HG02884 (cell line): ENCODE results near the gene PCYOX1L.

ENCODE experiments used
- ATAC-seq: cut with Tn5 transposase; IDR thresholded peaks from one replicate; pipeline ENCODE4 v1.9.1; 2021; ENCODE audit warnings: mild to moderate bottlenecking, moderate library complexity; ENCODE audit not compliant: unreplicated experiment

The PCYOX1L gene

DNA sequence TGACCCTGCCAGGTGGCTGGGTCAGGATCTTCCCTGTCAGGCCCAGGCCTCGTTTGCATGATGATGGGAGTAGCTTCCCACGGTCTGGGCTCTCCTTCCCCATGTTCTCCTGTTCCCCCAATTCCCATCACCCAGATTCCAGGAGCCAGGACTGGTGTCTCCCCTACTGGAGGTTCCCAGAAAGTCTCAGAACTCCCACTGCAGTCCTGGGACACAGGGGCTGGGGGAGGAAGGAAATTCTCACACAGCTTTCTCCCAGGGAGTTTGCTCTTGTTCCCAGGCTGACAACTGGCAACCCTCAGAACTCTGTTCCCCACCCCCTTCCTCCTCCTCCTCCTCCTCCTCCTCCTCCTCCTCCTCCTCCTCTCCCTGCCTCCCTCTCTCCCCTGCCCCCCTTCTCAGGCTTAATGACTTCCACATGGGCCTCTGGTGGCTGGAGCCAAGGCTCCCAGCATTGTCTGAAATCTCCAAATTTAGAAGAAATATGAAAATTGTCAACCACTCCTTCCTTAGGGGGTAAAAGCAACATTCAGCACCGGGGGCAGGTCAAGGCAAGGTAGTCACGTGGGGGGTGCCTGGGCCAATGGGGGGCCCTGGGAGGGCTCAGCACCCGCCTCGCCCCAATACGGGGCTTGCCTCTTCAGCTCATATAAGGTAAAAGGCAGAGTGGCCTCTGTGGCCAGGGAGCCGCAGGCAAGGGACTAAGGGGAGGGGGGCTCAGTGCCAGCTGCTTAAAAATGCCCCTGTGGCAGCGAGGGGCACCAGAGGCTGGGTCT lies 48.5 kb downstream of the PCYOX1L start:
- no peak for ATAC-seq

DNA sequence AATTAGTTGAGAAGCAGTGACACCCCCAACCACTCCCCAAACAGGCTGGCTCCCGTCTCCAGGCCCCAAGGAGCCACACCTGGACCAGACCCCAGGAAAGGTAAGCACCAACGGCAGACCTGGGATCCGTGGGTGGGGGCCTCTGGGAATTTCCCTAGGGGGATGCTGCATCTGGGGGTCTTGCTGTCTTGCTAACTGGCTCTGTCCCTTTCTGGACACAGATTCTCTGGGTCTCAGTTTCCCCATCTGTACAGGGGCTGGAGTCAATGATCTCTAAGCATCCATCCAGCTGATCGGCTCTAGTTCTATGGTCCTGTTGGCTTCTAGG lies 49.1 kb downstream of the PCYOX1L start:
- ATAC-seq = no peak

DNA sequence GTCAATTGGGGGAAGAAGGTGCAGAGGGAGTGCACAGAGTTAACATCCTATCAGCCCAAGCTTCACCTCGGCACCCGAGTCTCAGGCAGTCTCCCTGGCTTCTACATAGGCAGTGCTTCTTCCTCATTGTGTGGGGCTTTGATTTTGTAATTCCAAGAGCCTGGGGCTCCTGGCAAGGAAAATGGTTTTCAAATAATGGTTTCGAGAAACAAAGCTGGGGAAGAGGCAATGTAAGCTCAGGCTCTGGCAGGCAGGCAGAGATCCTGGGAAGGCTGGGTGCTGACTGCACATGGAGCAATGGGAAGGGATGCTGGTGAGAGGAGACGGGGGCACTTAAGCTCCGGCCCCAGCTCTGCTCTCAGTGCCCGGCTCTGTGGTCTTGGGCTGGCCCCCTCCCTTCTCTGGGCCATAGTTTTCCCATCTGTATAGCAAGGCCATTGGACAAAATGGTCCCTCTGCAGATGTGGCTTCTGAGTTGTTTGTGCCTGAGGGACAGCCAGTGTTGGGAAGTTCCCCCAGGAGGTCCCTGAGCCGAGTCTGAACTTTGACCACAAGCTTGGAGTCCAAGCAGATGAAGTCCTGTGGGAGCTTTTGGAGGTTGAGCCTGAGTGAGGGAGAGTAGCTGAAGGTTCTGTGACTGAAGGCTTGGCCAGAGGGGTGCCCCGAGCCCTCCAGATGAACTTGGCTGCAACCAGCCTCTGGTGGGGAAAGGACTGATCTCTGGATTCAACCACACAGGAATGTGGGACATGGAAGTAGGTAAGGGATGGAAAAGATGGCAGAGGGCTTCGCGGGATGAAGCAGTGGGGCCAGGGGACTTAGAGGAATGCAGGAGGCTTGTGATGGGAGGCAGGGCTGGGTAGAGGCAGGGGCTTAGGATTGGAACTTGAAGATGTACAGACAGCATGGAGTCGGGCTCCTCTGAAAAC lies 49.7 kb downstream of the PCYOX1L start:
- ATAC-seq = no peak

DNA sequence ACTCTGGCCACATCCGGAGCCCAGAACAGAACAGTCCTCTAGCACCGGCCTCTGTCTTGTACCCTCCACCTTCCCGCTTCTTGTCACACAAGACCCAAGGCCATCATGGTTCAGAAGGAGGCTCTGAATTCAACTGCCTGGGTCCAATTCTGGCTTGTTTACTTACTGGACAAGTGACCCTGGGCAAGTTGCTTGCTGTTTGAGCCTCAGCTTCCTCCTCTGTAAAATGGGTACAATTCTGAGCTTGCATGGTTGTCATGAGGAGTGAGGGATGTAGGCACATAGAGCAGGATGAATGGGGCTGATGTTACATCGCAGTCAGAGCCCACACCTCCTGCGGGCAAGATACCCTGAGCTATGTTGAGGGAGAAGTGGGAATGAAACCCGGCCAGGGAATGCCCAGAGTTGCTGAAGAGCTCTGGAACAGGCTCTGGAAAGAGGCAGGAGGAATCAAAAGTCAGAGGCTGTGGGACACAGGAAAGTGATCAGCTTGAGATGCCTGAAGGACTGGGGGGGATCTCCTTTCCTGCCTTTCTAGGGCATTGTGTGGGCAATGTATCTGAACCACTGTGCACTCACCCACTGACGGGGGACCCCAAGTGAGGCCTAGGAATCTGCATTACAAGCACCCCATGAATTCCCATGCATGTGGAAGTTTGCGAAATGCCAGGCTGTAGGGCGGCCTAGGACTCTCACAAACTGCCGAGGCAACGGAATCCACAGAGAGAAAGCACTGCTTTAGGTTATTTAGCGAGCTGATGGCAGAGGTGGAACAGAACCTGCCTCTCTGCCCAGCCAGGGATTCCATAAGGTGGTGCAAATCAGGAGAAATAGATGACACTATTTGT lies 50.6 kb downstream of the PCYOX1L start:
- ATAC-seq = no peak

DNA sequence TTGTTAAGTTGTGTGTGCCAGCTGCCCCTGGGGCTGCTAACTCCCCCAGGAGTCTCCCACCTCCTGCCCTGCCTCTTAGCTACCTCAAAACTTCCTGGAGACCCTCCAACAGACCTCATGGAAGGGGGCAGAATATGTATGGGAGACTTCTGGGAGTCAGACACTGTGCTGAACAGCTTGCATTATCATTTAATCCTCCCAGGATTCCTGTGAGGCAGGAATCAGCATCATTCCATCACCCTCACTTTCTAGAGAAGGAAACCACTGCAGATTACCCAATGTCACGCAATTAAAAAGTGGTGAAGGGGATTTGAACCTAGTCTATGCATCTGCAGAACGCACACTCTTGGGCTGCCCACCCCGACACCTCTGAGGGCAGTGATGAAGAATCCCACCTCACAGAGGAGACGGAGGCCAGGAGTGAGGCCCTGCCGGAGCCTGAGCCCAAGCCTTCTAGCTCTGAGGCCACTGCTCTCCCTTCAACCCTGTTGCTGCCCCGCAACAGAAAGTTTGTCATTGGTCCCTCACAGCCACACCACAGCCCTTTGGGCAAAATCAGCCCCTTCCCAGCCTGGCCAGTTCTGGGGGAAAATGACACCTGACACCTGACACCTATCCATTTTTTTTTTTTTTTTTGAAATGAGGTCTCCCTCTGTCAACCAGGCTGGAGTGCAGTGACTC lies 51.6 kb downstream of the PCYOX1L start:
- no peak for ATAC-seq

DNA sequence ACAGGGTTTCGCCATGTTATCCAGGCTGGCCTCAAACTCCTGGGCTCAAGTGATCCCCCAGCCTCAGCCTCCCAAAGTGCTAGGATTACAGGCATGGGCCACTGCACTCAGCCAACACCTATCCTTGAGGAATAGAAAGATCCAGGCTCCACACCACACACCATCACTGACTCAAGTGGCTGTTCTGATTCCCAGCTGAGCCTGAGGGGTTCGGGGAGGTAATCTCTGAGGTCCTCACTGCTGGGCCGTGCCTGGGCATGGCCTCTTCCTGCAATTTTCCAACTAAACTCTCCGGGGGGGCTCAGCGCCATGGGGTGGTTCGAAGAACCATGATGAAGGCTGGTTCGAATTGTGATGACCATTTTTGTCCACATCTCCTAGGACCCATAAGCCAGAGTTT lies 52.2 kb downstream of the PCYOX1L start:
- ATAC-seq = no peak

DNA sequence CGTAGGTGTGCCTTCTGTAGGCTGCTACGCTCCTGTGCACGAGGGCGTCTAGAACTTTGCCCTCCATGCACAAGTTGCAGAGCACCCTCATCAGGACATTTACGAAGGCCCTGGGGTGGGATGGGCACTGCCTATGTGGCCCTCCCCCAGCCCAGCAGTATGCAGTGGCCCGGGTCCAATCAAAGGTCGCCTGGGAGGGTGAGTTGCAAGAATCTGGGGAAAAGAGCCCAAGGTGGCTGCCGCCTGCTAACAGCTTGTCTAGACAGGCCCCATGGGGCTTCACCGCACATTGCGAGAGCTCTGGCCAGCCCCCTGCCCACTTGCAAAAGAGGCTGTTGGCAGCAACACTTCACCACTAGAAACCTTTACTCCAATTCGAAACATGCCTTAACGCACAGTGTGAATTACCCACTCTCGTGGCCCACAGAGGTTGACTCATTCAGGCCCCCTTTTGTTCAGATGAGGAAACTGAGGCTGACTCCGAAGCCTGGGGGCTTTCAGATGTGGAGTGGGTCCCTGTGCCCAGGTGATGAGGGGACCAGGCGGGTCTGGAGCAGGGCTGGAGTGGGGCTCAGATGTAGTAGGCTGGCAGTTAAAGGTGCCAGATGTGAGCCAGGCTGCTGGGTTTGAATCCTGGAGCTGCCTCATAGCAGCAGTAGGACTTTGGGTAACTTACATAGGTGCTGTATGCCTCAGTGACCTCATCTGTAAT lies 53.0 kb downstream of the PCYOX1L start:
- no peak for ATAC-seq

DNA sequence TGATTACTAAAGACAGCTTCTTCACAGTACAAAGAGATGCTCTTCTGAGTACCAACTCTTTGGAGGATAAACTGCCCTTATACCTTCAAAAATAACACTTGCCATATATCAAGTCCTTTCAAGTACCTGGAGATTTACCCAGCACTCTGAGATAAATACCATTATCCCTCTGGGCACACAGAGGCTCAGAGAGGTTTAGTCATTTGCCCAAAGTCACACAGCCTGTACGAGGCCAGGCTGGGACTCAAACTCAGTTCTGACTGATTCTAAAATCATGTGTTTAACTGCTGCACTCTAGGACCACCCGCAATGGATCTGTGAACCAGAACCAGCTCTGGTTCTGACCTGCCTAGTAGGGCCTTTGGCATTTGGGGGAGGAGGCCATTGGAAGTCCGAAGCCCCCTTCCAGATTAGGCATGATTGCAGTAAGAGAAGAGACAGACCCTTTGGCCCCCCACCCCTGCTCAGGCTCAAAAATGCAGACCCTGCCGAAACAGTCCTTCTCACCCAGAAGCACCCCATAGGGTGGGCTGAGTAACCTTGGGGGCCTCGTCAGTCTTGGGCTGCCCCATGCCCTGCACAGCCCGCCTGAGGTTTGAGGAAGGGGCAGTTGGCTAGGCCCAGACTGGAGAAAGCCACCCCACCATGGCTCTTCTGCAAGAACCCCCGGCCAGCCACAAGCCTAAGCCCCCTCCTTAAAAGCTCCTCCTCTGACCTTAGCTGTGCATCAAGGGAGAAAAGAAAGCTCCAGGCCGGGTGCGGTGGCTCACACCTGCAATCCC lies 54.1 kb downstream of the PCYOX1L start:
- no peak for ATAC-seq

DNA sequence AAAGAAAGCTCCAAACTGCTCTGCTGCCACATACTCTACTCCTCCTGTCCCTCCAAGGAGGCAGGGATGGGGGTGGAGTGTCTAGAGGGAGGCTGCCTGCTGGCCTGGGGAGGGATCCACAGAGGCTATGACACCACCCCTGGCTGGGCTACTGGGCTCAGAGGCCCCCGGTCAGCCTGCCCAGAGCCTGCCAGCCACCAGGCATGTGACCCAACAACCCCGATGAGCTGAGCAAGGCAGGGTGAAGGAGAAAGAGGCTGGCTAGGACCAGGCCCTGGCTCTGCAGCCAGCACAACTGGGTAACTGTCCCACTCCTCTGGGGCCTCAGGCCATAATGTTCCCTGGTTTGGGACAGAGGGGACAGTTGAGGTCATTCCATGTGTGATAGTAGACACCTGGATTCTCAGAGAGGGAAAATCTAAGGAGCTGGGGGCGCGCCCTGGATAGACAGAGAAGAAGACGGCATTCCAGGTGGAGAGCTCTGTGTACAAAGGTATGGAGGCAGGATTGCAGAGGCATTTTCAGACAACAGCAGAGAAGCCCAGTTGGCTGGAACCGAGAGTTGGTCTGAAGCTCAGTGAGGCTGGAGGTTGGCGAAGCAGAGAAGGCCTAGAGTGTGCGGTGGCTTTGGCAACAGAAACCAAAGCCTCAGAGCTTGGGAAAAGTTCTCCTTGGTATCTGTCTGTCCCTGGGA lies 55.1 kb downstream of the PCYOX1L start:
- ATAC-seq = no peak

DNA sequence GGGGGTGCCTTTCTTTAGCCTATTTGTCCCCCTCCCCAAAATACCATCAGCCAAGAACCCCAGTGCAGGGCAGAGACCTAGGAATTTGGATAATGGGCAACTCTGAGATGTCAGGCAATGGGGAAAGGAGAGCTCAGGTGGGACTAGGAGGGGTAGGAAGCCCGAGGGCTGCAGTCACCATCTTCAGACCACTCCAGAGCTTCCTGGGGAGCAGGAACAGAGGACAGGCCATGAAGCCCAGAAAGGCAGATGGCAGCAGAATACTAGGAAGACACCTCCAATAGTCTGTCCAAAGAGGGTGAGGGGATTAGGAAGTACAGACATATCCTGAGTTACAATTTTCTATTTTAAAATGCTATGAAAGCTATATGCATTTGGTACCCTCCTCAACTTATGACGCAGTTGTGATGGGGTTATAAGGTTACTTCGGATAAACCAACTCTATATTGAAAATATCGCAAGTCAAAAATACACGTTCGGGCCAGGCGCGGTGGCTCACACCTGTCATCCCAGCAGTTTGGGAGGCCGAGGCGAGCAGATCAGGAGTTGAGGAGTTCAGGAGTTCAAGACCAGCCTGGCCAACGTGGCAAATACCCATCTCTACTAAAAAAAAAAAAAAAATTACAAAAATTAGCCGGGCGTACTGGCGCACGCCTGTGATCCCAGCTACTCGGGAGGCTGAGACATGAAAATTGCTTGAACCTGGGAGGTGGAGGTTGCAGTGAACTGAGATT lies 55.8 kb downstream of the PCYOX1L start:
- ATAC-seq = no peak

DNA sequence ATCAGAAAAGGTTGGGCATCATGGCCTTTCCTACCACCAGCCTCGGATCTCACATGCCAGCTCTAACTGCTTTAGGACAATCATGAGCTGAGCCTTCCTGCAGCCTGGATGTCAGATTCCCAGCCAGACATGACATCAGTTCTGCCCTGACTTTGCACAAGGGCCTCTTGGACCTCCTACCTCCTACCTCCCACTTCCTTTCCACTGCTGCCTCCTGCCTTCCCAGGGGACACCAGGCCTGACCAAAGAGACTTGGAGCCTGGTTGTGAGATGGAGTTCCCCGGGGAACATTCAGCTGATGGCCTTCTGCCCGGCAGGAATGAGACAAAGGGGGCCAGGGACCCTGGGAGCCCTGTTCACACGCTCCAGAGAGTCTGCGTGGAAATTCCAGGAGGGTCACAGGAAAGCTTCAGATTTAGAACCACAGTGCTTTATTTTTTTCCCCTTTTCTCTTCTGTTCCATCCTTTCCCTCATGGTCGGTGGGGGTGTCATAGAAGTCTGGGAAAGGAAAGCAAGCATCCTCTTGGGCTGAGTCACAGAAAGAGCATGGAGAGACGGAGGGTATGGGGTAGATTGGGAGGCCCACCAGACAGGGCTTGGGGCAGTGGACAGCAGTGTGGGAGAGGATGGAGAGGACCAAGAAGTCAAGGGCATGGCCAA lies 56.7 kb downstream of the PCYOX1L start:
- ATAC-seq = no peak

DNA sequence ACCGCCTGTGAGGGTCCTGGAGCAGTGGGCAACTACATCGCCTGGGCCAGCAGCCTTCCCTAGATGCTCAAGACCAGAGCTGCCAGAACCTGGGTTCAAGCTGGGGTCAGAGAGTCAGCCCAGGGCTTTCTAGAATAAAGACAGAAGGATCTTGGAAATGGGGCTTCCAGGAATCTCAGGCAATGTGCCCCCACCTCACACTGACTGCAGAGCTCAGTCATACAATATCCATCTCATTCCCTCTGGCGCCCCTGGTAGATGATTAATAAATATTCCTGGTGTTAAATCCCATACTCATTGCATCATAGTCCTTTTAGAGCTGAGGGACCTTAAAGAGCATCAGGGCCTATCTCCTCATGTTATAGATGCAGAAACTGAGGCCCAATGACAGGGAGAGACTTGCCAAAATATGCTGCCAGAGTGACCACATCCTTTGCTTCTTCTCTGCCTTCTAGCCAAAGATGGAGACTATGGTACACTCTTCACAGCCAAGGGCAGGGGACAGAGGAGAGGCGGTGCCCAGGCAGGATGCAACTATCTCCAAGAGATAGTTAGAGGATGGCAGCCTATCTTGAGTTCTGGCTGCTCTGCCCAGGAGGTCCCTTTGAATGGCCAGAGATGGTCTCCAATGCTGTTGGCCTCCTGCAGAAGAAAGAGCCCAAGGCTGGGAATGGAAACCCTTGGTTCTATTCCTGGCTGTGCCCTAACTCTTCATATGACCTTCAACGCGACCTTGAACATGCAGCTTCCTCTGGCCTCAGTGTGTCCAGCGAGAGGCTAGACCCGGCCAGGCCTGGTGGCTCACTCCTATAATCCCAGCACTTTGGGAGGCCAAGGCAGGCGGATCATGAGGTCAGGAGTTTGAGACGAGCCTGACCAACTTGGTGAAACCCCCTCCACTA lies 57.5 kb downstream of the PCYOX1L start:
- ATAC-seq = no peak

DNA sequence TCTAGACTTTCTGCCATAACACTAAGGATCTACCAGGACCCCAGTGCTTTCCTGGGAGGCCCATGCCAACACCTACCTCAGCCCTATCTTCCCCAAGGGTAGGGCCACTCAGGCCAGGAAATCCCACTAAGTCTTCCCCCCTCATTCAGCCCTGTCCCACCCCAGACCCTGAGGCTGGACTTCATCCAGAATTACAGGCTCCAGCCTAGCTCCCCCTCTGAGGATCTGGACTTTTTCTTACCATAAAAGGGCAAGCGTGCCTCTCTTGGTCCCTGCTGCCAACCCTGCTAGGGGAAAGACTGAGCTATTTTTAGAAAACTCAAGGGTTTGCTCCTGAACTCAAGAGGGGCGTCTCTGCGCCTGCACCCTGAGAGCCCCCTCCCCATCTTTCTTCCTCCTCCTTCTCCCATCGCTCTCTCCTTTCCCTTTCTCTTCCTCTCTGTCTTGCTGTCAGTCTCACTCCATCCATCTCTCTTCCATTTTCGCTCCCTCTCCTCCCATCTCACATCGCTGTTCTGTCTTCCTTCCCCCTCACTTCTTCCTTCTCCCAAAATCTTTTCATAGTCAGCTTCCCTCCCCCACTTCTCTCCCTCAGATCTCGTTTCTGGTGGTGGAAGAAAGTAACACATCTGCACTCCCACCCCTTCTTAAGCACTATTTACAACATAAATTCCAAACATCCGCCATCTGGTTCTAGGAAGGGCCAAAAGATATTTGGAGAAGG lies 59.3 kb downstream of the PCYOX1L start:
- ATAC-seq = no peak

DNA sequence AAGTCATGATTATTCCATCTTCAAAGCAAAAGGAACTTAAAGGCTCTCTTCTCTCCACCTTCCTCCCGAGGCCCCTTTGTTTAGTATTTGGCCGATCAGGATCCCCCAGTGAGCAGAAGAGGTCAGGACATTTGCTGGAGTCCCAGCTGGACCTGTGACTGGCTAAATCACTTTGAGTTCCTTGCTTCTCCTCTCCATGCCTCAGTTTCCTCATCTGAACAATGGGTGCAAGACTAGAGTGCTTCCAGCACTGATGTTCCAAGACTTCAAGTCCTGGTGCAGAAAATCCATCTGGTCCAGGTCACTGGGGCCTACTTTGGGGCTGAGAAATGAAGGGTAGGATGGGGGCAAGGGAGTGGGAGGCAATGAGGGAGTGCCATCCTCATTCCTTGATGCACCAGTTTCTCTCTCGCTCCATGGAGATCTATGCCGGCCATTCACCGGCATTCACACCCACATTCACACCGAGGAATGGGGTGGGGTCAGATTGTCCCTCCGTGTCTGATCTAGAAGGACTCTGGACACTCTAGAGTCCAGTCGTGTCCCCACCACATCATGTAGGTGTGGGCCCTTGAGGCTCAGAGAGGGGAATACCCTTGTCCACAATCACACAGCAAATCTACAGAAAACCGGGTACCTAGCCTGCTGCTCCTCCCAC lies 60.0 kb downstream of the PCYOX1L start:
- no peak for ATAC-seq

DNA sequence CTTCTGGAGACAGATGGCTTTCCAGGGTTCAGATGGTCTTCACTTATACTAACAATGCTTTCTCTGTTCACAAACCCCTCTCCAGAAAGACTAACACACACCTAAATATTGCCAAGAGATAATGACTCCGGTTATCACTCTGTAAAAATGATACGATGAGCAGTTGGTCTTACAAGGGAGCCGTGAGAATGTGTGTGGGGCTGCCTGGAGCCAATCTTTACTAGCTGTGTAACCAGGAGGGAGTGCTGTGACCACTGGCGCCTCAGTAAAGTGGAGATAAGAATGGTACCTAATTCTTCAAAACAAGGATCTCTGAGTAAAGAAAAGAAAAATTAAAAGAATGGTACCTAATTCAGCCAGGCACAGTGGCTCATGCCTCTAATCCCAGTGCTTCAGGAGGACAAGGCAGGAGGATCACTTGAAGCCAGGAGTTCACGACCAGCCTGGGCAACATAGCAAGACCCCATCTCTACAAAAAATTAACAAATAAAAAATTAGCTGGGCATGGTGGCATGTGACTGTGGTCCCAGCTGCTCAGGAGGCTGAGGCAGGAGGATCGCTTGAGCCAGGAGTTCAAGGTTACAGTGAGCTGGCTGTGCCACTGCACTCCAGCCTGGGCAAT lies 61.2 kb downstream of the PCYOX1L start:
- no peak for ATAC-seq
